T-helper 2 cell (primary cell): ENCODE results near the gene TOMM5.
"Not testable (repeated sequence)": the region's sequence is repeated elsewhere in the genome, so short reads cannot be mapped to it uniquely, and the experiment has no call there.

Experiments used
- DNase-seq, 5 experiments: peaks; one replicate each; pipeline versions ENCODE4 v3.0.0 to v3.0.0-alpha.2; 2012 to 2022

Gene TOMM5

GRCh38 chr9:37611014-37611413 lies 18.6 kb upstream of the TOMM5 start:
- no peak for DNase-seq

DNA sequence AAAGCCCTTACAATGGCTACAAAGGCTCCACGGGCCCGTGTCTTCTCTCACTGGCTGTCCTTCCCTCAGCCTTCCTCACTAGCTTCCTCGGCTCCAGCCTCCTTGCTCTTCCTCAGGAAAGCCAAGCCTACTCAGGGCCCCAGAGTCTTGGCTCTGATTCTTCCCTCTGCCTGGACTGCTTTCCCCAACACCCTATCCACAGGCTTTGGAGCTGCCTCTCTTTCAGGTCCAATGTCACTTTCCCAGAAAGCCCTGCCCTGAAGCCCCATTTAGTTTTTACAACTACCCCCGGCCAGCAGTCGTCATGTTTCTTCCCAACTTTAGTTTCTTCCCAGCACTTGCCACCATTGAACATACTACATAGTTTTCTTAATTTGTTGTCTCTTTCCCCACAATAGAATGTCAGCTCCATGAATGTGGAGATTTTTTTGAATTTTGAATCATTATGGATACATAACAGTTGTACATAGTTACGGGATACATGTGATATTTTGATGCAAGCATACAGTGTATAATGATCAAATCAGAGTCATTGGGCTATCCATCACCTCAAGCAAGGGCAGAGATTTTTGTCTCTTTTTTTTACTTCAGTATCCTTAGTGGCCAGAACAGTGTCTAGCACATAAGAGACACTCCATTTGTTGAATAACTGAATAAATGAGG lies 17.5 kb upstream of the TOMM5 start:
- DNase-seq, result no peak

- DNase-seq, result no peak
Measured at GRCh38 chr9:37608250-37608649, 15.9 kb upstream of the TOMM5 start.

DNA sequence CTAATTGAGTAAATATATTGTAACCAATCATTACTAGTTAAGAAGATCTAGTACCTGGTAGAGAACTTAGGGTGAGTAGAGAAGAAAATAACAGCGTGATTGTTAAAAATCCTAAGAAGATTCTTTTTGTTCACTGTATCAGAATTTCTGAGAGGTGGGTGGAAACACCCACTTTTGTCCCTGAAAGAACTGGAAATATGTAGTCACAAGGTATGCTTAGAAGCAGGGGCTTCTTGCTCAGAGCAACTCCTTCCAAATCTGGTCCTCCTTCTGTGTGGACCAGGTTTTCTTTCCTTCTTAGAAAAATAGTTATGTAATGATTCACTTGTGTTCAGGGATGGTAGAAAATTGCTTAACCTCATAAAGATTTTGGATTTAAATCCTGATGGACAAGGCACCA lies 11.9 kb upstream of the TOMM5 start:
- DNase-seq, result no peak

DNA sequence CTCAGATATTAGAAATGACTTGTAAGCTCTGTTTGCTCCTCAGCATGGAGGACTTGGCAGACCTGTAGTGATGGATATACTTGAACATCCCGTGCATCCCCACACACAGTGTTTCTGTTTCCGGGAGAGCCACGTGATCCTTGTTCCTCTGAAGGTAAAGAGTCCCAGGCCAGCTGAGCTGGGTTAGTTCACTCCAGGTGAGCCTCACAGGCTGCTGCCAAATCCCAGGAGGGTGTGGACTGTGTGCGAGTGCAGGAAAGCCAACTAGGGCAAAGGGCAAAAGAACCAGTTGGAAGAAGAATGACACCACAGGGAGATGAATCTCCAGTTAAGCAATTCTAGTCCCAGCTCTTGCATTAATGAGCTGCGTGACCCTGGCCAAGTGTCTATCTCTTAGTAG lies 10.4 kb upstream of the TOMM5 start:
- DNase-seq, result no peak

DNA sequence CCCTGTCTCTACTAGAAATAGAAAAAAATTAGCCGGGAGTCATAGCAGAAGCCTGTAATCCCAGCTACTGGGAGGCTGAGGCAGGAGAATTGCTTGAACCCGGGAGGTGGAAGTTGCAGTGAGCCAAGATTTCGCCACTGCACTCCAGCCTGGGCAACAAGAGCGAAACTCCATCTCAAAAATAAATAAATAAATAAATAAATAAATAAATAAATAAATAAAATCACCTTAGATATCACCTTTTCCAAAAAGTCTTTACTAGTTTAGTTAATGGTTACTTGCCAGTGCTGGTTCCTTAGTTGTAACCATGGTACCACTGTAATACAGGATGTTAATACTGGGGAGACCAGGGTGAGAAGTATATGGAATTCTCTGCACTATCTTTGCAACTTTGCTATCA lies 9.7 kb upstream of the TOMM5 start:
- not testable (repeated sequence) for DNase-seq

- no peak for DNase-seq
Measured at GRCh38 chr9:37596504-37596903, 4.1 kb upstream of the TOMM5 start.

DNA sequence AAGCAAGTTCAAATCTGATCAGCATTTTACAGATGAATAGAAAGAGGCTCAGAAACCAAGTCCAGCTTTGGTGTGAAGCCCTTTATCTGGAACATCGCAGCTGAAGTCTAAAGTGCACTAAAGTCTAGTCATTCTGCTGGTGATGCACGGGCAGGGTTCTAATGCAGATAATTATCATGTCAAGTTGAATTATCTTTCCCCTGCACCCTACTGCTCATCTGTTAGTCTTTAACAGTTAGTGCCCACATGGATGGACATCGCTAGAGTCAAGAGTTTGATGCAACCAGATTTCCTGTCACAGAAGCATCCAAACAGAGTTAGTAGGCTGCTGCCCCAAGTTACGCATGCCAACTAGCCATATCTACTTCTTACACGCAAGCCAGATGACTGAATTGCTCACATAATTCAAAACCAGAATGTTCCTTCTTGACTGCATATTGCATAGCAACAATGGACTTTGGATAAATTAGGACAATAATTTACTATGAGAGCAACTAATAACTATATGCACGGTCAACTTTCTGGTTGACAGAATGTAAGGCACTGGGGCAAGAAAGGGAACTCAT lies 1.6 kb upstream of the TOMM5 start:
- no peak for DNase-seq

GRCh38 chr9:37587521-37587920 lies 4.9 kb downstream of the TOMM5 start:
- no peak for DNase-seq

- DNase-seq, result no peak
Measured at GRCh38 chr9:37583522-37584121, 8.8 kb downstream of the TOMM5 start.

DNA sequence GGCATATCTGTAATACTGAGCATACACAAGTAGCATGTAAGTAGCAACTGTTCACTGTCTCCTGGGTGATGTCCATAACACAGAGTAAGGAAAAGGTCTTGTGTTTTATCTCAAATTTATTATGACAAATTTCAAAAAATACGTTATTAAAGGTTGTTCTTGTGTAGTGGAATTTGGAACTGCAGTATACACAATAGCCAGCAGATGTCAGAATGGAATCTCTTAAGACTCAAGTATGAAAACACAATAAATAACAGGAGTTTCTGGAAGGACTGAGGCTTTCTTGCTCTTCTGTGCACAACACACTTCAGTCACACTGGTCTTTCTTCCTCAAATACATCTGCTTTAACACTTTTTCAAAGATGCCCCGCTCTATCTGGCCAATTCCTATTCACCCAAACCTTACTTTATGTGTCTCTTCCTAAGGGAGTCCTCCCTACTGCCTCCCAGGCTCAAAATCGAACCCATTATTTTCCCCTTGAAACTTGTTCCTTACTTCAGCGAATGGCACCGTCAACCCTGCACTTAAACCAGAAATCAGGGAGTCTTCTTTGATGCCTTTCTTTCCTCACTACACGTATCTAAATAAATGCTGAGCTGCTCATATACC lies 9.7 kb downstream of the TOMM5 start:
- DNase-seq, result peak in 1 of 5 experiments; percentile 58

DNA sequence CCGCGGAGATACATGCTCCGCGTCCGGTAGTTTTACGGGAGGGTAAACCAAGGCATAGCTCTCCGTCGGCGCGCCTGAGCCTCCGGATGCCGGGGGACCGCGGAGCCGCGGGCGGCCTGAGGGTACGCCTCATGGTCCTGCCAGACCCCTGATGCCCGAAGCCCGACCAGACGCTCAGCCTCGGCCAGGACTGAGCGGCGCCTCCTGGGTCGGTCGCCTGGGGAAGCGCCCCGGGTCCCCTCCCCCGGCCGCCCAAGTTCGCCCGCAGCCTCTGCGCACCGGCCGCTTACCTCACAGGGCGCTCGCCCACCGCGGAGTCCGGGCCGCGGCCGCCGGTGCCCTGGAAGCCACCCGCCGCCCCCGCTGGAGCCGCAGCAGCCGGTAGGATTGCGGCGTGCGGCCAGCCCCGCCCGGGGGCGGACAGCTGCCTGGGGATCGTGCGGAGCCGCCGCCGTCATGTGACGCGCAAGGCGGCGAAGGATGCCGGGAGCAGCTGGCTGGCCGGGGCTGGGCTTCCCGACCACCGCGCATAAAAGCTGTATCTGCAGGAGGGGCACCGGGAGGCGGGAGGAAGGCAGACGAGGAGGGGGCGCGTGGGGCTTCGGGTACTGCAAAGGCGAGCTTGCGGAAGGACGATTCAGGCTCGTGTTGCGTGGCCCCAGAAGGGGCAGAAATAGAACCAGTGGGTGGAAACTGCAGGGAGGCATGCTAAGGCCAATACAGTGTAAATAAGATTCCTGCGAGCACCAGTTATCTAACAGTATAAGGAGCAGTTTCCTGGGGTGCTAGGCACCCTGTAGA lies 16.3 kb downstream of the TOMM5 start, which contains the start of gene FBXO10:
Gene FBXO10 (minus strand): TSS at position 460 of the 801 bp plus-strand sequence. CDS start 34,612 bp downstream, outside the sequence.
- peak in 3 of 5 experiments; percentile 16 to 67 (median 39) for DNase-seq

DNA sequence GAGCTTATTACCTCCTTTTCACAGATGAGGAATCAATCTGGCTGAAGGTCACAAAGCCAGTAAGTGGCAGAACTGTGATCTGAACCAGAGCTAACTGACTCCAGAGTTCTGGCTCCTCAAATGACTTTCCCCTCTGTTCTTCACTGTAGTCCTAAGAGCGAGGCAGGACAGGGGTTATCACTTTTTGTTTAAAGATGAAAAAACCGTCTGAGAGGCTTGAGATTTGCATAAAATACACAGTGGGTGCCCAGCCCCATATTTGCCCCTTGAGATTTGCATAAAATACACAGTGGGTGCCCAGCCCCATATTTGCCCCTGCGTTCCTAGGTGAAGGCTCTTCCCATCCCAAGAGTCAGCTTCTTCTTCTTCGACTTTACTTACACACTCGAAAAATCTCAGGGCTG lies 16.9 kb downstream of the TOMM5 start:
- DNase-seq, result no peak

DNA sequence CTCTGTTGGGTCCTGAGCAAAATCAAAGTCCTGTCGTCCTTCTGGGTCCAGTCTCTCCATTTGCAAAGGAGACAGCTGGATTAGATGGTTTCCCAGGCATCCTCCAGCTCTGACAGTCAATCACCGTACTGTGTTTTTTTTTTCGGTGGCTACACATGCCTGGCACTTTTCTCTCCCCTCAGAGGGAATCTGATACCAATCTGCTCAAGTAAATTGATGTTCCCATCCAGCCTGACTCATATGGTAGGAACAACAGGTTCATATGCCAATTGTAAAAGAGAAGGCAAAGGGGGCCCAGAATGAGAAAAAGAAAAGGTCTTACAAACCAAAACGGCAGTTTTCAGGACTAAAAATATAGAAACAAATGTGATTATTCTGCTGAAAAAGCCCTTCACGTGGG lies 17.4 kb downstream of the TOMM5 start:
- no peak for DNase-seq

GRCh38 chr9:37574241-37574721 lies 18.1 kb downstream of the TOMM5 start:
- no peak for DNase-seq

- no peak for DNase-seq
Measured at GRCh38 chr9:37571282-37571681, 21.1 kb downstream of the TOMM5 start.

DNA sequence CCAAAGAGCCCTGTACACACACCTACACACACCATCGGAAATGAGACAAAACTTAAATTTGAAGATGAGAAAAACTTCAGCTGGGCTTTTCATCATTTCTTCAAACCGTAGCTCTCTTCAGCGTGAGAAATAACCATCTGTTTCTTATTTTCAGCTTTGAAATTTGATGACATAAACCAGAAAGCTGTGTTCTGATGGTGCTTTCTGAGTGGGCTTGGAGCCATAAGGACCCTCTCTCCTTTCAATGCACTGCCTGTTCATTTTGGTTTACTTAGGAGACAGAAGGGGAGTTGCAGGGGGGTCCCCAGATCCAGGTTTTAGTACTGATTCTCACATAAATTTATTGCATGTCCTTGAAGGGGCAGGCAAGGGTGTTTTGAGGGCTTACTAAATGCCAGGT lies 25.7 kb downstream of the TOMM5 start:
- no peak for DNase-seq

GRCh38 chr9:37565661-37566618 lies 26.5 kb downstream of the TOMM5 start:
- no peak for DNase-seq

DNA sequence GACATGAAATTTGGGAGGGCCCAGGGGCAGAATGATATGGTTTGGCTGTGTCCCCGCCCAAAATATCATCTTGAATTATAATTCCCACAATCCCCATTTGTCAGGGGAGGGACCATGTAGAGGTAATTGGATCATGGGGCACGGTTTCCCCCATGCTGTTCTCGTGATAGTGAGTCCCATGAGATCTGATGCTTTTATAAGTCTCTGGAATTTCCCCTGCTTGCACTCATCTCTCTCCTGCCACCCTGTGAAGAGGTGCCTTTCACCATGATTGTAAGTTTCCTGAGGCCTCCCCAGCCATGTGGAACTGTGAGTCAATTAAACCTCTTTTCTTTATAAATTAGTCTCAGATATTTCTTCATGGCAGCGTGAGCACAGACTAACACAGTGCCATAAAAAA lies 27.5 kb downstream of the TOMM5 start:
- no peak for DNase-seq

- no peak for DNase-seq
Measured at GRCh38 chr9:37563806-37564513, 28.4 kb downstream of the TOMM5 start.

DNA sequence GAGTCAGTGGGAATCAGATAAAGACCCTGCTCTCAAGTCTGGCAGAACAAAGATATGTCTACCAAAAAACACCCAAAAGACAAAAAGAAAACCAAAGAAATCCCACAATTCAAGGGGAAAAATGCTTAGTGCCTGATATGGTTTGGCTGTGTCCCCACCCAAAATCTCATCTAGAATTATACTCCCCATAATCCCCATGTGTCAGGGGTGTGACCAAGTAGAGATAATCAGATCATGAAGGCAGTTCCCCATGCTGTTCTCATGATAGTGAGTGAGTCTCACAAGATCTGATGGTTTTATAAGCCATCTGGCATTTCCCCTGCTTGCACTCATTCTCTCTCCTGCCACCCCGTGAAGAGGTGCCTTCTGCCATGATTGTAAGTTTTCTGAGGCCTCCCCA lies 29.6 kb downstream of the TOMM5 start:
- no peak for DNase-seq
